ENCODE measurements around the gene GLIS1. TPM values are rescaled to one million over a fixed set of nuclear protein-coding genes. Genes with fewer than 3 reads are reported as not detected.

Gene GLIS1
- total RNA-seq, 2 experiments from 2014 or later, result not detected

- ChIA-PET POLR2A (no interaction called here), CTCF (no interaction called here)
- no peaks in the 10 kb centered on the region for H3K36me3 Mint-ChIP-seq (ENCODE audit: low read depth)
- H3K27ac Mint-ChIP-seq, result no peak overlapping the region
- intact Hi-C loops (cut with micrococcal nuclease), result loop anchor here (1.0 kb wide), 1 partner anchor 7 kb away; no protein-coding TSS in a partner anchor
- H3K4me3 Mint-ChIP-seq, result no peak overlapping the region
- no peak for TF ChIP-seq CTCF (IDR thresholded peaks at IDR 0.05)
- DNase-seq (no peak), ATAC-seq (no peak)
- H3K9me3 Mint-ChIP-seq, result no peaks in the 10 kb centered on the region
- H3K4me1 Mint-ChIP-seq (ENCODE audit: low read depth), result peaks cover 11% of the 10 kb centered on the region
- no peaks in the 10 kb centered on the region for H3K27me3 Mint-ChIP-seq
These were observed 161.9 kb downstream of the GLIS1 start for GRCh38 chr1:53576866-53577760.

GRCh38 chr1:53576381-53576801, 162.6 kb downstream of the GLIS1 start:
- no peak for DNase-seq
- Mint-ChIP-seq H3K4me3 (no peak overlapping the region), H3K27me3 (no peaks in the 10 kb centered on the region), H3K27ac (no peak overlapping the region), H3K9me3 (no peaks in the 10 kb centered on the region), H3K36me3 (ENCODE audit: low read depth) (no peaks in the 10 kb centered on the region), H3K4me1 (ENCODE audit: low read depth) (peaks cover 9% of the 10 kb centered on the region)
- POLR2A ChIA-PET, result no interaction called here
- TF ChIP-seq CTCF (IDR thresholded peaks at IDR 0.05), result no peak
- no peak for ATAC-seq
- CTCF ChIA-PET, result no interaction called here
- intact Hi-C loops (cut with micrococcal nuclease), result loop anchor here (1.0 kb wide), 1 partner anchor 8 kb away; no protein-coding TSS in a partner anchor

GRCh38 chr1:53575955-53576320, 163.0 kb downstream of the GLIS1 start:
- ChIA-PET CTCF (no interaction called here), POLR2A (no interaction called here)
- H3K4me3 Mint-ChIP-seq, result no peak overlapping the region
- H3K9me3 Mint-ChIP-seq, result no peaks in the 10 kb centered on the region
- no peak for ATAC-seq
- intact Hi-C loops (cut with micrococcal nuclease), result loop anchor here (1.0 kb wide), 1 partner anchor 8 kb away; no protein-coding TSS in a partner anchor
- H3K36me3 Mint-ChIP-seq (ENCODE audit: low read depth), result no peaks in the 10 kb centered on the region
- H3K27me3 Mint-ChIP-seq, result no peaks in the 10 kb centered on the region
- H3K4me1 Mint-ChIP-seq (ENCODE audit: low read depth), result peaks cover 8% of the 10 kb centered on the region
- no peak overlapping the region for H3K27ac Mint-ChIP-seq
- no peak for TF ChIP-seq CTCF (IDR thresholded peaks at IDR 0.05)
- no peak for DNase-seq

- ChIA-PET POLR2A (no interaction called here), CTCF (no interaction called here)
- H3K4me3 Mint-ChIP-seq, result no peak overlapping the region
- no peaks in the 10 kb centered on the region for H3K9me3 Mint-ChIP-seq
- no peaks in the 10 kb centered on the region for H3K36me3 Mint-ChIP-seq (ENCODE audit: low read depth)
- peaks cover 8% of the 10 kb centered on the region for H3K4me1 Mint-ChIP-seq (ENCODE audit: low read depth)
- no peaks in the 10 kb centered on the region for H3K27me3 Mint-ChIP-seq
- H3K27ac Mint-ChIP-seq, result no peak overlapping the region
- DNase-seq (peak; percentile 23), ATAC-seq (peak; percentile 72)
- no peak for TF ChIP-seq CTCF (IDR thresholded peaks at IDR 0.05)
- intact Hi-C loops (cut with micrococcal nuclease), result no loop called here
These were observed 163.6 kb downstream of the GLIS1 start for GRCh38 chr1:53575141-53575954.

- ChIA-PET CTCF (no interaction called here), POLR2A (no interaction called here)
- peaks cover 8% of the 10 kb centered on the region for H3K4me1 Mint-ChIP-seq (ENCODE audit: low read depth)
- H3K9me3 Mint-ChIP-seq, result no peaks in the 10 kb centered on the region
- intact Hi-C loops (cut with micrococcal nuclease), result no loop called here
- H3K36me3 Mint-ChIP-seq (ENCODE audit: low read depth), result no peaks in the 10 kb centered on the region
- DNase-seq, result no peak
- no peak overlapping the region for H3K4me3 Mint-ChIP-seq
- no peak overlapping the region for H3K27ac Mint-ChIP-seq
- no peaks in the 10 kb centered on the region for H3K27me3 Mint-ChIP-seq
- ATAC-seq, result no peak
- TF ChIP-seq CTCF (IDR thresholded peaks at IDR 0.05), result no peak
These were observed 164.3 kb downstream of the GLIS1 start for GRCh38 chr1:53574621-53575020.

Measured in activated CD8-positive, alpha-beta T cell treated with anti-CD3 and anti-CD28 coated beads for 36 hours (primary cell).